IPS-20b (cell line): ENCODE data around the gene ADRM1.

Source experiments
- H3K27ac ChIP-seq: one replicate; pipeline ENCODE4 v1.5.1; 2013; ENCODE audit warnings: low read length
- H3K27me3 ChIP-seq: 2 replicates; pipeline ENCODE4 v1.6.1; 2013; ENCODE audit warnings: mild to moderate bottlenecking, low read length, inconsistent platforms; ENCODE audit not compliant: insufficient read depth
- H3K36me3 ChIP-seq: 2 replicates; pipeline ENCODE4 v1.6.1; 2013; ENCODE audit warnings: low read depth, mild to moderate bottlenecking, inconsistent platforms, low read length, moderate library complexity; ENCODE audit not compliant: insufficient read depth
- H3K4me1 ChIP-seq: 2 replicates; pipeline ENCODE4 v1.6.1; 2013; ENCODE audit warnings: mild to moderate bottlenecking, control low read depth, inconsistent platforms, low read length, moderate library complexity; ENCODE audit not compliant: insufficient read depth
- H3K4me3 ChIP-seq: 2 replicates; pipeline ENCODE4 v1.5.1; 2013; ENCODE audit warnings: mild to moderate bottlenecking, low read length, inconsistent platforms
- H3K9ac ChIP-seq: 2 replicates; pipeline ENCODE4 v1.6.1; 2013; ENCODE audit warnings: low read depth, mild to moderate bottlenecking, inconsistent platforms, low read length, moderate library complexity
- H3K9me3 ChIP-seq: 2 replicates; pipeline ENCODE4 v1.6.1; 2013; ENCODE audit warnings: mild to moderate bottlenecking, low read depth, low read length, inconsistent platforms; ENCODE audit not compliant: insufficient read depth

ADRM1 gene

GRCh38 chr20:62267543-62267942, 35.3 kb upstream of the ADRM1 start:
- Histone ChIP-seq H3K36me3 (peaks cover 38% of the 10 kb centered on the region), H3K27me3 (no peaks in the 10 kb centered on the region), H3K27ac (no peak overlapping the region), H3K4me3 (no peak overlapping the region), H3K4me1 (no peaks in the 10 kb centered on the region), H3K9me3 (no peaks in the 10 kb centered on the region; the same call in 1 of the 2 replicates), H3K9ac (no peak overlapping the region)

GRCh38 chr20:62268228-62268900, 34.4 kb upstream of the ADRM1 start:
- Histone ChIP-seq H3K36me3 (peaks cover 41% of the 10 kb centered on the region), H3K9me3 (no peaks in the 10 kb centered on the region; the same call in 1 of the 2 replicates), H3K9ac (no peak overlapping the region), H3K27ac (no peak overlapping the region), H3K4me1 (no peaks in the 10 kb centered on the region), H3K4me3 (no peak overlapping the region), H3K27me3 (no peaks in the 10 kb centered on the region)

GRCh38 chr20:62269378-62269777, 33.4 kb upstream of the ADRM1 start:
- H3K4me1 ChIP-seq: no peaks in the 10 kb centered on the region
- no peak overlapping the region for H3K9ac ChIP-seq
- no peaks in the 10 kb centered on the region; the same call in 1 of the 2 replicates for H3K9me3 ChIP-seq
- peaks cover 44% of the 10 kb centered on the region for H3K36me3 ChIP-seq
- no peak overlapping the region for H3K4me3 ChIP-seq
- H3K27ac ChIP-seq: no peak overlapping the region
- H3K27me3 ChIP-seq: no peaks in the 10 kb centered on the region

GRCh38 chr20:62269871-62270270, 32.9 kb upstream of the ADRM1 start:
- Histone ChIP-seq H3K9ac (no peak overlapping the region), H3K27me3 (no peaks in the 10 kb centered on the region), H3K27ac (no peak overlapping the region), H3K36me3 (peaks cover 42% of the 10 kb centered on the region), H3K4me3 (no peak overlapping the region), H3K9me3 (no peaks in the 10 kb centered on the region; the same call in 1 of the 2 replicates), H3K4me1 (no peaks in the 10 kb centered on the region)

GRCh38 chr20:62272200-62272599, 30.6 kb upstream of the ADRM1 start:
- H3K9me3 ChIP-seq: no peaks in the 10 kb centered on the region
- no peaks in the 10 kb centered on the region for H3K4me1 ChIP-seq
- H3K36me3 ChIP-seq: peaks cover 37% of the 10 kb centered on the region
- H3K27me3 ChIP-seq: no peaks in the 10 kb centered on the region
- H3K9ac ChIP-seq: no peak overlapping the region
- H3K4me3 ChIP-seq: no peak overlapping the region
- no peak overlapping the region for H3K27ac ChIP-seq

GRCh38 chr20:62273416-62273815, 29.4 kb upstream of the ADRM1 start:
- Histone ChIP-seq H3K27ac (no peak overlapping the region), H3K9me3 (no peaks in the 10 kb centered on the region), H3K36me3 (peaks cover 37% of the 10 kb centered on the region), H3K27me3 (no peaks in the 10 kb centered on the region), H3K9ac (no peak overlapping the region), H3K4me3 (no peak overlapping the region), H3K4me1 (no peaks in the 10 kb centered on the region)

- Histone ChIP-seq H3K4me3 (no peak overlapping the region), H3K27me3 (no peaks in the 10 kb centered on the region), H3K4me1 (no peaks in the 10 kb centered on the region), H3K9ac (no peak overlapping the region), H3K9me3 (no peaks in the 10 kb centered on the region), H3K36me3 (peaks cover 42% of the 10 kb centered on the region), H3K27ac (no peak overlapping the region)
Observed at GRCh38 chr20:62274332-62274950, 28.4 kb upstream of the ADRM1 start.

DNA sequence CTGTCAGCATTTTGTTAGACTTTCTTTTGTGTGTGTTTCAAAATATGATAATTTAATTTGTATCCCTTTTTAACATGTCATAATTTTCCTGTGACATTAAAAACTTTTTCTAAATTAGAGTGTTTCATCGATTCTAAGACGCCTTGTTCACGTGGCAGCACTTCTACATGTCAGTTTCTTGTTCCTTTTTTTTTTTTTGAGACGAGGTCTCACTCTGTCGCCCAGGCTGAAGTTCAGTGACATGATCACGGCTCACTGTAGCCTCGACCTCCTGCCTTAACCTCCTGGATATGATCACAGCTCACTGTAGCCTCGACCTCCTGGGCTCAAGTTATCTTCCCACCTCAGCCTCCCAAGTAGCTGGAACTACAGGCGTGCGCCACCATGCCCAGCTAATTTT, 27.6 kb upstream of the ADRM1 start:
- no peak overlapping the region for H3K27ac ChIP-seq
- H3K36me3 ChIP-seq: peaks cover 50% of the 10 kb centered on the region
- H3K4me1 ChIP-seq: no peaks in the 10 kb centered on the region
- H3K9me3 ChIP-seq: no peaks in the 10 kb centered on the region
- no peaks in the 10 kb centered on the region for H3K27me3 ChIP-seq
- H3K4me3 ChIP-seq: no peak overlapping the region
- H3K9ac ChIP-seq: no peak overlapping the region

GRCh38 chr20:62276439-62276838, 26.4 kb upstream of the ADRM1 start:
- no peaks in the 10 kb centered on the region for H3K27me3 ChIP-seq
- peaks cover 62% of the 10 kb centered on the region for H3K36me3 ChIP-seq
- no peak overlapping the region for H3K9ac ChIP-seq
- H3K9me3 ChIP-seq: no peaks in the 10 kb centered on the region
- no peak overlapping the region for H3K27ac ChIP-seq
- no peaks in the 10 kb centered on the region for H3K4me1 ChIP-seq
- H3K4me3 ChIP-seq: no peak overlapping the region

DNA sequence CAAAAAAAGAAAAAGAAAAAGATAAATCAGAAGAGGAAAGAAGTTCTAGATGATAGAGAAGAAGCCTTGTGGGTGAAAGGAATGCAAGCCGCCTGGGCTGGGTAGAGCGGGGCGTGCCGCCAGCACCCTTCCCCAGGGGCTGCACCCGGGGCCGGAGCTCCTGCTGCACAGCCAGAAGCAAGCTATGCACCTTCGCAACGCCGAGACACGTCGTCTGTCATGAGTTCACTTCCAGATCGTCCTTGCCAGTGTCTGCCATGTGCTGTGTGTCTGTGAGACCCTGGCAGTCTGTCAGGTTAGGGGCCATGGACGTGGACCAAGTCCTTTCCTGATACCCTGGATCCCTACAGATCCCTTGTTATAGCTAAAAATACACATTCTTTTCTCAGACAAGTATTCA, 25.5 kb upstream of the ADRM1 start:
- H3K36me3 ChIP-seq: peaks cover 65% of the 10 kb centered on the region

DNA sequence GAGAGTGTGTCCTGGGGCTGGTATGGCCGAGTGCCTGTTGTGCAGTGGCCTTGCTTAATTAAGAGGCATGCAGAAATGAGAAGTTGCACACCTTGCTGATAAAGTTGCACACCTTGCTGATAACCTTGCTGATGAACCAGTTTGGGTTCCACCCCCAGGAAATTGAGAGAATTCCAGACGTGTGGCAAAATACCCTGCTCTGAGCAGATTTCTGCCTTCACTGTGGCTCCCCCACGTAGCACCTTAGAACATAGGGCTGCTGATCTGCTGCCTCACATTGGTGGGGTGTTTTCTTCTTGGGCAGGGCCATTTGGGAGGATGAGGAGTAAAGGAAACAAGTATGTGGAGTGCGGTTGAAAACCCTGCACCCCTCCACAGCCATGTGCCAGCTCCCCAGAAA, 22.5 kb upstream of the ADRM1 start:
- Histone ChIP-seq H3K27ac (no peak overlapping the region), H3K27me3 (no peaks in the 10 kb centered on the region), H3K36me3 (peaks cover 67% of the 10 kb centered on the region), H3K9ac (no peak overlapping the region), H3K4me1 (no peaks in the 10 kb centered on the region), H3K4me3 (no peak overlapping the region), H3K9me3 (no peaks in the 10 kb centered on the region)

More for the DNA sequence above, 25.5 kb upstream of the ADRM1 start:
- Histone ChIP-seq H3K9me3 (no peaks in the 10 kb centered on the region), H3K4me3 (no peak overlapping the region), H3K27ac (no peak overlapping the region), H3K9ac (no peak overlapping the region), H3K4me1 (no peaks in the 10 kb centered on the region), H3K27me3 (no peaks in the 10 kb centered on the region)

GRCh38 chr20:62281161-62281933, 21.4 kb upstream of the ADRM1 start:
- Histone ChIP-seq H3K9ac (no peak overlapping the region), H3K36me3 (peaks cover 71% of the 10 kb centered on the region), H3K27ac (no peak overlapping the region), H3K27me3 (no peaks in the 10 kb centered on the region), H3K9me3 (no peaks in the 10 kb centered on the region), H3K4me3 (no peak overlapping the region), H3K4me1 (no peaks in the 10 kb centered on the region)
